HL-60 (cell line): Measurements from ENCODE around the gene TTC9.

Experiments used
- CTCF ChIP-seq: IDR thresholded peaks from one replicate; pipeline ENCODE4 v1.5.1; 2011; ENCODE audit warnings: low read length, control low read depth, inconsistent platforms; ENCODE audit not compliant: insufficient read depth
- GABPA ChIP-seq: IDR thresholded peaks from 2 replicates; pipeline ENCODE4 v1.6.1; 2012; ENCODE audit warnings: low read depth
- POLR2AphosphoS5 ChIP-seq: IDR thresholded peaks from 2 replicates; pipeline ENCODE4 v1.6.1; 2012; ENCODE audit warnings: low read depth
- REST ChIP-seq: IDR thresholded peaks from 2 replicates; pipeline ENCODE4 v1.6.1; 2012; ENCODE audit warnings: low read depth; ENCODE audit not compliant: insufficient replicate concordance

DNA sequence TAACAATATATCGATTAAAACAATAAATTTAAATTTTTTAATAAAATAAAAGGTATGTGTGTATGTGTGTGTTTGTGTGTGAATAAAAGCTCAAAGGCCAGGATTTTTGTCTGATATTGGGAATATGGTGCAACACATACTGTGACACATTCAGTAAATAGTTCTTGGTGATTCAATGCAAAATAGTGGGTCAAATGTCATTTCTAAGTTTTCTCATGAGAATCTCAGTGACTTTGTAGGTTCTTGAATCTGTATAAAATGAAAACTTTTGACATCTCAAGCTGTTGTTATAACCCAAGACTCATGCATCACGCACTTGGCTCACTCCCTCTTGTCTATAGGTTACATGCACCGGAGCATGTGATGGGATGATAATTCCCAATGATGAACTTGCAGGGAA is 25.1 kb upstream of the TTC9 start:
- no peak for TF ChIP-seq CTCF
- no peak for TF ChIP-seq POLR2AphosphoS5
- TF ChIP-seq REST, result no peak
- TF ChIP-seq GABPA, result no peak
